GM19043 (cell line): ENCODE measurements around the gene SLC35C1.
"Not testable (repeated sequence)": the region's sequence is repeated elsewhere in the genome, so short reads cannot be mapped to it uniquely, and the experiment has no call there.

Experiments used
- ATAC-seq: cut with Tn5 transposase; IDR thresholded peaks from one replicate; pipeline ENCODE4 v1.9.1; 2021; ENCODE audit warnings: low read depth; ENCODE audit not compliant: unreplicated experiment

SLC35C1 gene

DNA sequence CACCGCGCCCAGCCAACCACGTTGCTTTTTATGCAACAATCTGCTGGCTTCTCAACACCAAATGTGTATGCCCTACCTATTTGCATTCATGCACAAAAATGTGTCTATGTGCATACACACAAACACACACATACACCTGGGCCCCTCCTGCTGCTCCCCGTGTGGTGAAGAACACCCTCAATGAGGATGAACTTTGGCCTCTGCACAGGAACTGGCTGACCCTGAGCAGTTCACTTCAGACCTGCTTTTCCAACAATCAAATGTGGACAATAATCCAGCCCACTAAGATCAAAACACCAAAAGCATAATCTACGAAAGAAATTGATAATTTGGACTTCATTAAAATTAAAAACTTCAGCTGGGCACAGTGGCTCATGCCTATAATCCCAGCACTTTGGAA lies 25.3 kb upstream of the SLC35C1 start:
- ATAC-seq = no peak

DNA sequence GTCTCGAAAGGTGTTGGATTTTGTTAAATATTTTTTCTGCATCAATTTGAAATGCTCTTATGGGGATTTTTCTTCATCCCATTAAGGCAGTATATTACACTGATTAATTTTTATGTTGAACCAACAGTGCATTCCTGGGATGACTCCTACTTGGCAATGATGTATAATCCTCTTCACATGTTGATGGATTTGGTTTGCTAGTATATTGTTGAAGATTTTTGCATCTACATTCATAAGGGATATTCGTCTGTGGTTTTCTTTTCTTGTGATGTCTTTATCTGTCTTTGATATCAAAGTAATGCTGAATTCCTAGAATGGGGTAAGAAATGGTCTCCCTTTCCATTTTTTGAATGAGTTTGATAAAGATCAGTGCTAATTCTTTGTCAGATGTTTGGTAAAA lies 18.7 kb upstream of the SLC35C1 start:
- ATAC-seq = no peak

DNA sequence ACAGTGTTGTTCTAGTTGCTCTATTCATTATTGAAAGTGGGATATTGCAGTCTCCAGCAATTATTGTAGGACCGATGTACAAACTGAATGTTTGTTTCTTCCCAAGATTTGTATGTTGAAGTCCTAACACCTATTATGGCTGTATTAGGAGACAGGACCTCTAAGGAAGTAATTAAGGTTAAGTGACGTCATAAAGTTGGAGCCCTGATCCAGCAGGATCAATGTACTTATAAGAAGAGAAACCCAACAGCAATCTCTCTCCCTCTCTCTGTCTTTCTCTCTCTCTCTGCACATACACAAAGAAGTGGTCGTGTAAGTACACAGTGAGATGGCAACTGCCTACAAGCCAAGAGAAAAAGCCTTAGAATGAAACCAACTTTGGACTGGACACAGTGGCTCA lies 16.1 kb upstream of the SLC35C1 start:
- no peak for ATAC-seq

DNA sequence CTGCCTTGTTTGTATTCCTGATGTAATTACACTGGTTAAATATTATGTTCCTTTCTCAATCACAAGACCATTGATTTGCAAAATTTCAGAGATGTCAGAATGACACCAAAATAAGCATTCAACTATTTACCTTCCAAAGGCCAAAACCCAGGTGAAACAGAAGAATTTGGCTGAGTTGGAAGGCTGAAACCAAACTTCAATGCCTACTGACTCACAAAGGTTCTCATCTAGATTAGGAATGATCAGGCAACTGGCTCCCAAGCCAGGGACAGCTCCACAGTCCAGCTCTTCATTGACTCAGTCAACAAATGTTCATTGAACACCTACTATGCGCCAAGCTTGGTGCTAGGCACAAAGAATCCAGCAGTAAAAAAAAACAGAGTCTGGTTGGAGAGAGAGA lies 13.4 kb upstream of the SLC35C1 start:
- no peak for ATAC-seq

DNA sequence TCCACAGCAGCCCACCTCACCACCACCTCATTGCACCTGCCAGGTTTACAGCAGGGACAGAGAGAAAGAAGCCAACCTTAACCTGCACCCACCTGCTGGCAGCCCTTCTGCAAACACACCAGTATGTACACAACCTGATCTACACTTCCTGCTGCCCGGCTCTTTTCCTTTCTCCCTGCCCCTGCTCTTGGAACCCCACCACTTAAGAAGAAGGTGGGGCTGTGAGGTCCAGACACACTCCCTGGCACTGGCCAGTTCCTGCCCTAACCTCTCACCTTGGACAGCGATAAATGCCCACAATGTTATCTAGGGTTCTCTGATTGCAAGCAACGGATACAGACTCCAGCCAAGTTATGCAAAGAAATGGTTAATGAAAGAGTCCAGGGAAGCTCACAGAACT lies 10.8 kb upstream of the SLC35C1 start:
- no peak for ATAC-seq

DNA sequence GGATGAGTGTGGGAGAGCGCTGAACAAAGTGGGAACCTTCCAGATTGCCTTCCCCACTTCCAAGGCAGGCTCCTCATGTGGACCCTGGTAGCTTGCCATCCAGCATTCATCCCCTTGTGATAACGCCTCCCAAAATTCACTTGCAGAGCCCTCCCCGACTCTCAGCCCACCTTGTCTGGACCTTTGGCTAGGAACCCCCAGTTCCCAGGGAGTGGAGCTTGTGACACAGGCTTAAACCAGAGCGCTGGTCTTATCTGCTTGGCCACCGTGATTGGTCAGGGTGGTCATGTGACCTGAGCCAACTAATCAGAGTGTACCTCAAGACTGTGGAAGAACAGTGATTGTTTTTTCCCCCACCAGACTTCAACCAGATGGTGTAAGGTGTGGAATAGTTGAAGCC lies 9.6 kb upstream of the SLC35C1 start:
- ATAC-seq = no peak

DNA sequence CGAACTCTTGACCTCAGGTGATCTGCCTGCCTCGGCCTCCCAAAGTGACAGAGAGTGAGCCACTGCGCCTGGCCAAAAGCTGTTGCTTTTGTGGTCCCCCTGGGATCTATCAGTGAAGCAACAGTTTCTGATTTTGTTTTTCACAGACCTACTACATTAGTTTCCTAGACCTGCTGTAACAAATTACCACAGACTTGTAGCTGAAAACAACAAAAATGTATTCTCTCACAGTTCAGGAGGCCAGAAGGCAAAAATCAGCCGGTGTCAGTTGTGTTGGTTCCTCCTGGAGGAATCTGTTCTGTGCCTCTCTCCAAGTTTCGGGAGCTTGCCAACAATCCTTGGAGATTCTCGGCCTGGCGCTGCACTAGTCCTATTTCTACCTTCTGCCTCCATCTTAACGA lies 8.5 kb upstream of the SLC35C1 start:
- no peak for ATAC-seq

DNA sequence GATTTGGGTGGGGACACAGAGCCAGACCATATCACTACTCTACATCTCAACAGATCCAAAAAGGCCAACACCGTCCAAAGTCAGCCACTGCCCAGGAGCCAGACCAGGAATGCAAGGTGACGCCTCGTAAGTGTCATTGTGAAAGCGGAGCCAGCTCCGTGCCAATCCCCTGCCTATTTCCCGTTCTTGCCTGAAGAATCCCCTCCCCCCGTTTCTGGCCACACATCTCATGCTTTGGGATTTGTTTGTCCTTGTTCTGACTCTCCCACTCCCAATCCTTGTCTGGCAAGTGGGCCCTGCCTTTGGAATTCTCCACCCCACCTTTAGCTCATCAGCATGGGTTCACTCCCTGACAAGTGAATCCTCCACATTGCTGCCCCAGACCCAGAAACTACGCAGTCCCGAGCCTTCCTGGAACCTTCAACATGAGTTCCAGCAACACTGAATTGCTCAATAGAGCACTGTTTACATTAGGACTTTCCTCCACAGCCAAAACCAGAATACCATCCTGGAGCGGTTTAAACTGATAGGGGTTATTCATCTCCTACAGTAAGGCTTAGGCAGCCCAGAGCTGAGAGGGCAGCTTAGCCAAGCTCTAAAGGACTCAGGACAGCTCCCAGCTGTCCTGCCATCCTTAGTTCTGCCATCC lies 6.0 kb upstream of the SLC35C1 start:
- ATAC-seq = no peak

DNA sequence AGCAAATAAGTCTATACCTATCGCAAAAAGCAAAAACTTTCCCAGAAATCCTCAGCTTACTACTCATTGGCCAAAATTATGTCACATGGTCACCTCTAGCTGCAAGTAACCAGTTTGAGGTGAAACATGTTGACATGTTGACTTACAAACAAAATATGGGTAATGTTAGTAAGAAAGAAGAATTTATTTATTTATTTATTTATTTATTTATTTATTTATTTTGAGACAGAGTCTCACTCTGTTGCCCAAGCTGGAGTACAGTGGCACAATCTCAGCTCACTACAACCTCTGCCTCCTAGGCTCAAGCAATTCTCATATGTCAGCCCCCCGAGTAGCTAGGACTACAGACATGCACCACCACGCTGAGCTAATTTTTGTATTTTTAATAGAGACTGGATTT lies 5.4 kb upstream of the SLC35C1 start:
- ATAC-seq = no peak

DNA sequence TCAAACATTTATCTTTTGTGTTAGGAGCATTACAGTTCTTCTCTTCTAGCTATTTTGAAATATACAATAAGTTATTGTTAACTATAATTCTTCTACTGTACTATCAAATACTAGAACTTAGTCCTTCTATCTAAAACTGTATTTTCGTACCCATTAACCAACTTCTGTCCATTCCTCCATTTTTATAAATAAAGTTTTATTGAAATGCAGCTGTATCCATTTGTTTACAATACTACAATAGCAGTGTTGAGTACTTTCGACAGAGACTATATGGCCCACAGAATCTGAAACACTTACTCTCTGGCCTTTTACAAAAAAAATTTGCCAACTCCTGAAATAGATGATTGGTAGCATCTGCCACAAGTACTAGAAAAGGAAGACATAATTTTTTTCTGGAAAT lies 4.7 kb upstream of the SLC35C1 start:
- no peak for ATAC-seq

DNA sequence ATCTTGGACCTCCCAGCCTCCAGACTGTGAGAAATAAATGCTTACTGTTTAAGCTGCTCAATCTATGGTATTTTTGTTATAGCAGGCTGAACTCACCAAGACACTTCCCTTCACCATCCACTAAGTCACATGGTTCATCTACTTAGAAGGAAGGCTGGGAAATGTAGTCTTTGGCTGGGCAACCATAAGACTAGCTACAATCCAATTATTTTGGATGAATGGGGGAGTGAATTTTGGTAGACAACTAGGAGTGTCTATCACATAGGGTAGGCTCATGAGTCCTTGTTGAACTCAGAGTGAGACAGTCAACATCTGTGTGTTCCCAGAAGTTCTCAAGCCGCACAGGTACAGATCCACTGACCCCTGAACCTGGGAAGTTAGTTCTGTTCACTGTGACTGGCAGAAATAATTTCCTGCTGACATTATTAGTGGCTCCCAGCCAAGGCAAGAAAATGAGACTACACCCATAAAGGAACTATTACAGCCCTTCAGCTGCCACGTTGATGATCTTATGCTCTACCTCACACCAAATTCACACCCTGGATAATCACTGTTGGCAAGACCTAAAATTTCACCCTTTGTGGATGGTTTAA lies 3.1 kb upstream of the SLC35C1 start:
- ATAC-seq = no peak

DNA sequence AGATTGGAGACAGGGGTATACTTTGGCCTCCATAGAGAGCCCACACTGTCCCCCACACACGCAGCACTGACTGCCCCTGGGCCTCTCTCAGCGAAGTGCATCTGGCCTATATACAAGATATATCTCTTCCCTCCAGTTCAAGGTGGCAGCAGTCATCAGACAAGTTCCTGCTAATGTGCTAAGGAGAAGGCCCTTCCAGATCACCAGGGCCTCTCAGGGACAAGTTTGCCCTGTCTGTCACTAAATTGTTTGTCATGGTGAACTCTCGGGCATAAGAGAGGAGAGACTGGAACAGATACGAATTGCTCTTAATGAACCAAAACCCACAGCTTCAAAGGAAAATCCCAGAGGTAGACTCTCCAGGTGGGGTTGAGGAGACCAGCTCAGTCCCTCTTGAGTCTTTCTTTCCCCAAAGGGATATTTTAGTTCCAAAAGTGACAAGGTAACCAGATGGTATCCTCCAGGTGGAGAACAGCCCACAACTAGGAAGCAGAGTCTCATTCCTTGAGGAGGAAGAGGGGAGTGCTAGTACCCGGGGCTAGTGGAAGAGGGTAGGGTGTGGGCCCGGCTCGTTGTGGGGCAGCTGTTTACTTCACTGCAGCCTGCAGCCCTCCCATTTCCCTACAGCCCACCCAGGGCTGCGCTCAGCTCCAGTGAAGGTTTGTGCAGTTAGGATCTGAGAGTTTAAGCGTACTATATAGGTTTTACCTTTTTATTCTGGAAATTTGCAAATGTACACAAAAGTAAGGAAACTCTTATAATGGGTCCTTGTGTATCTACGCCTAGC lies 2.2 kb upstream of the SLC35C1 start:
- no peak for ATAC-seq

DNA sequence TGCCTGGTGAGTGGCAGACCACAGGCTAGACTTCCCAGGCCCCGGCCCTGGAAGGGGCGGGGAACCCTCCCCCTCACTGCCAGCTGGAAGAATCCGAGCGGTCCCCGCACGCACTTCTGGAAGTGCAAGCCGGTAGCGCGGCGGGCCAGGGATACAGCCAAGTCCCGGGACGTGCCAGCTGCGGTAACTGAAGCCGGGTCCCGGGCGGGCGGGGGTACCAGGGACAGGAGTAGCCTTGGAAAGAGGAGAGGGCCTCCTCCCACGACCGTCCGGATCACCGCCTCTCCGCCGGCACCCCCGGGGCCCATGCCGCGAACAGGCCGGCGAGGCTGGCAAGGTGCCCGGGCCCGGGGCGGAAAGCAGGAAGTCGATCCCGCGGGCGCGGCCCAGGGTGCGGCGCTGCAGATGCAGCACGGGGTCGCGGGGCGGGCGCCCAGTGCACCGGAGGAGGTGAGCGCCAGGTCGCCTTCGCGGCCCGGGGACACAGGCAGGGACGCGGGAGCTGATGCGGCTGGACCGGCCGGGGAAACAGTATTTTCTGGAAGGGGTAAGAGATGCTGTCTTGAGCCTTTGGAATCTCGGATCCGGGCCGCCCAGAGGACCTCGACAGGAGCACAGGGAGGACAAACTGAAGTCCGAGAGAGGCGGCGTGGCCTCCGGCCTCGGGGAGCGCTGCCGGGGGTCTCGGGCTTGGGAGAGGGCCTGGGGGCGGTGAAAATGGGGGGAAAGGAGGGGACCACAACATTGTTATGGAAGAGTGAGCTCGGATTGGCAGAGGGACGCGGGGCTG lies 783 bp upstream of the SLC35C1 start:
- ATAC-seq = no peak

DNA sequence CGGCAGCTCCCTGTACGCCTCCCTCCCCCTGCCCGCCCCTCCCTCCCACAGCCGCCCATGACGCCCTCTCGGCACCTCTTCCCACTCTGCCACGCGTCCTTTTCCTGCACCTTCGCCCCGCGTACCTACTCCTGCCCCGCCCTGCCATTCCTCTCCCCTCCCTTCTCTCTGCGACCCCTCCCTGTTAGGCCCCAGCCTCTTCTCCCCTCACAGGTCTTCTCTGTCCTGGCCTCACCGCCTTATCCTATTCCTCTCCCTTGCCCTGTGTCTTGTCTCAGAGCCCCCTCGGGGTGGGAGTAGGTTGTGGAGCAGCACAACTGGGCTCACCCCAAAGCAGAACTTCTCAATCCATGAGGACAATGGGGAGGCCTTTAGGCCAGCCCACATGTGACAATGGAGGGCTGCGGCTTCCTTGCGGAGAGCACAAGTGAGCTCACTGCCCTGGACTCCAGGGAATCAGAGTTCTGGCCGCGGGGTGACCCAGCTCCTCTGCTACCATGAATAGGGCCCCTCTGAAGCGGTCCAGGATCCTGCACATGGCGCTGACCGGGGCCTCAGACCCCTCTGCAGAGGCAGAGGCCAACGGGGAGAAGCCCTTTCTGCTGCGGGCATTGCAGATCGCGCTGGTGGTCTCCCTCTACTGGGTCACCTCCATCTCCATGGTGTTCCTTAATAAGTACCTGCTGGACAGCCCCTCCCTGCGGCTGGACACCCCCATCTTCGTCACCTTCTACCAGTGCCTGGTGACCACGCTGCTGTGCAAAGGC lies 539 bp downstream of the SLC35C1 start:
- peak; percentile 32 for ATAC-seq

DNA sequence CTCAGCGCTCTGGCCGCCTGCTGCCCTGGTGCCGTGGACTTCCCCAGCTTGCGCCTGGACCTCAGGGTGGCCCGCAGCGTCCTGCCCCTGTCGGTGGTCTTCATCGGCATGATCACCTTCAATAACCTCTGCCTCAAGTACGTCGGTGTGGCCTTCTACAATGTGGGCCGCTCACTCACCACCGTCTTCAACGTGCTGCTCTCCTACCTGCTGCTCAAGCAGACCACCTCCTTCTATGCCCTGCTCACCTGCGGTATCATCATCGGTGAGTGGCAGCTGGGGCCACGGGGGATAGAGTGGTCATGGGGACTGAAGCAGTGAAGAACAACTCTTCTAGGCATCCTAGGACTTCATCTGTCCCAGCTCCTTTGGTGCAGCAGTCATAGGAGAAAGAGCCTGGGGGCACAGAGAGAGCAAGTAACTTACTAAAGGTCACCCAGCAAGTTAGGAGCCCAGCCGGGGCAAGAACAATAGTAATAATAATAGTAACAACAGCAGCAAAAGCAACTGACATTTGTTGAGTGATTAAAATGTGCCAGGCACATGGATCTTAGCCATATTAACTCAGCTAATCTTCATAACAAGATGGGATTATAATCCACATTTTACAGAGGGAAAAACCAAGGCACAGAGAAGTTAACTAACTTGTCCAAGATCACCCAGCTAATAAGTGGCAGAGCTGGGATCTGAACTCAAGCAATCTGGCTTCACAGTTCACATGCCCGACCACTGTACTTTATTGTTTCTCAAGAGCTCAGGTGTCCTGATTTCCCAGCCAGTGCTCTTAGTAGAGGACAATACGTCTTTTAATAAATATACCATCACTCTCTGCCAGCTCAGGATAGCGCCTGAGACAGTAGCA lies 1.4 kb downstream of the SLC35C1 start:
- ATAC-seq = no peak

DNA sequence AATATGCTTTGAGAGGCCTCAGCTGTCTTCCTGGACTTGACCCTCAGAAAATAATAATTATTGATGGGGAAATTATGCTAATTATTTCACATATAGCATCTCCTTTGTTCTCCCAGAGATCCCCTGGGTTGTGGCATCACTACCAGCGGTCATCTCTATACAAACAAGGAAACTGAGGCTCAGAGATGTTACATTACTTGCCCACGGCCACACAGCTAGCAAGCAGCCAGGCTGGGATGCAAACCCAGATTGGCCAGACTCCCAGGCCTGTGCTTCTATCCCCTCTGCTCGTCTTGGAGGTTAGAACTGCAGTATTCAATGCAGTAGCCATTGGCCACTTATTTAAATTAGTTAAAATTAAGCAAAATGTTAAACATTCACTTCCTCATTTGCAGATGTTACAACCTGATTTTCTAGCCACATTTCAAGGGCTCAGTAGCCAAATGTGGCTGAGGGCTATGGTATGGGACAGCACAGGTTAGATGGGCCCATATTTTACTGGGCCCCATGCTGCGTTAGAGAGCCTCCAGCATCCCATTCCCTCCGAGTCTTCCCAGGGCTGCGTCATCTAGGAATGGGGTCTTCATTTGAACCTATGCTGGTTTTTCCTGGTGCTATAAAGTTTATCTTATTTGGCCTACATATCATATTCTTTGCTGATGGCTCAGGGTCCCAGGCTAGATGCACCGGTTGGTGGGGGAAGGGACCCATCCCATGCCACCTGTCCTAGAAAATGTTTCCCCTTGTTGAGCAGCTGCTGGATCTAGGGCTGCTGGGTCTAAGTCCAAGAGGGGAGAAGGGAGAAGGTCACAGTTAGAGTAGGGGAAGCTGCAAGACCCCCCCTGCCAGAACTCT lies 2.2 kb downstream of the SLC35C1 start:
- ATAC-seq = no peak

DNA sequence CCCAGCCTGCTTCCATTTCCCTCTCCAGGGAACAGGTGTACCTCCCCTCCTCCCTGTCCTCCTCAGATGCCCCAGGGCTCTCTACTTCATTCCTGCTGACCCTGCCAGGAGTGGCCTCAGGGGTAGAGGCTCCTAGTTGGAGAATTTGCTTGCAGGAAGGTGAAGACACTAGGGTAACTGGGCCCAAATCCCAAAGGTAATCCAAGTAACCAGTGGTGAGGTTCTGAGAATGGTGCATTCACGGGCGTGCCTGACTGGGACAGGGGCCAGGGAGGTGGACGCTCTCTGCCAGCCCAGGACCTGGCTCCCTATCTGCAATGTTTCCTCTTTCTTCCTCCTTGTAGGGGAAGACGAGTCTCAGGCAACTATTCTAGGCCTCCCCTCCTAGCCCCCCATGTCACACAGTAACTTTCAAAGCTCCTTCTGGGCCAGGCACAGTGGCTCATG lies 2.9 kb downstream of the SLC35C1 start:
- no peak for ATAC-seq

DNA sequence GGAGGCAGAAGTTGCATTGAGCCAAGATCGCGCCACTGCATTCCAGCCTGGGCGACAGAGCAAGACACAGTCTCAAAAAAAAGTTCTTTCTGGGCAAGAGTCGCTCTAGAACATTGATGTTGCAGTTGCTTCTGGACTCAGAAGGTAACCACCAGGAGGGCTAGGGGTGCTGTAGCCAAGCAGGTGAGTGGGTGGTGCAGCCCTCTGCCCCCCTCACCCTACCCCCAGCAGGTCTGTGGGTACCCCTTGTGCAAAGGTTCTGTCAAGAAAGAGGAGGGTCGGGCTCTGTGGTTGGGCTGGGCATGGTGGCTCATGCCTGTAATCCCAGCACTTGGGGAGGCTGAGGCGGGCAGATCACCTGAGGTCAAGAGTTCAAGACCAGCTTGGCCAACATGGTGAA lies 3.5 kb downstream of the SLC35C1 start:
- ATAC-seq = not testable (repeated sequence)
